ENCODE measurements around the gene SAPCD2. TPM values are rescaled to one million over a fixed set of nuclear protein-coding genes. Genes with fewer than 3 reads are reported as not detected.

SAPCD2 gene
- total RNA-seq, 1 experiment from 2014 or later, result 30.6 TPM

GRCh38 chr9:137080260-137081122, 10.1 kb upstream of the SAPCD2 start:
- TF ChIP-seq EZH2 (IDR thresholded peaks at IDR 0.05; ENCODE audit: borderline replicate concordance, low read depth, low read length, poor library complexity, severe bottlenecking) (no peak), CTCF (conservative IDR thresholded peaks at IDR 0.05; ENCODE audit: low read depth, low read length) (no peak)
- no peak overlapping the region for H3K27ac ChIP-seq (ENCODE audit: low read depth, low read length, poor library complexity, severe bottlenecking)
- peaks cover 20% of the 10 kb centered on the region for H3K4me1 ChIP-seq (ENCODE audit: insufficient read depth, low read length, poor library complexity, severe bottlenecking)
- no peak for DNase-seq (ENCODE audit: low spot score)
- intact Hi-C loops (cut with micrococcal nuclease; ENCODE audit: unreplicated experiment), result no loop called here
- no peaks in the 10 kb centered on the region for H3K9me3 ChIP-seq (ENCODE audit: low read depth, low read length, poor library complexity, severe bottlenecking)
- peaks cover 5% of the 10 kb centered on the region for H3K36me3 ChIP-seq (ENCODE audit: insufficient read depth, low read length, poor library complexity, severe bottlenecking)
- H3K27me3 ChIP-seq (replicated peaks; ENCODE audit: insufficient read depth, low read depth, low read length, poor library complexity), result no peaks in the 10 kb centered on the region
- POLR2A ChIA-PET (ENCODE audit: low non-redundant PET), result no interaction called here
- no peak overlapping the region for H3K4me3 ChIP-seq (ENCODE audit: low read depth, low read length, poor library complexity, severe bottlenecking)
- CTCF ChIA-PET, result no interaction called here
- no TSS peak for BruUV-seq (replicated peaks)

- DNase-seq (ENCODE audit: low spot score), result no peak
- Histone ChIP-seq H3K36me3 (ENCODE audit: insufficient read depth, low read length, poor library complexity, severe bottlenecking) (peaks cover 5% of the 10 kb centered on the region), H3K27ac (ENCODE audit: low read depth, low read length, poor library complexity, severe bottlenecking) (no peak overlapping the region), H3K27me3 (replicated peaks; ENCODE audit: insufficient read depth, low read depth, low read length, poor library complexity) (no peaks in the 10 kb centered on the region), H3K9me3 (ENCODE audit: low read depth, low read length, poor library complexity, severe bottlenecking) (no peaks in the 10 kb centered on the region), H3K4me3 (ENCODE audit: low read depth, low read length, poor library complexity, severe bottlenecking) (no peak overlapping the region), H3K4me1 (ENCODE audit: insufficient read depth, low read length, poor library complexity, severe bottlenecking) (peaks cover 15% of the 10 kb centered on the region)
- BruUV-seq (replicated peaks), result no TSS peak
- ChIA-PET POLR2A (ENCODE audit: low non-redundant PET) (no interaction called here), CTCF (interaction anchor here (0.9 kb wide), 1 partner anchor 30 kb away, joined by 3 read pairs; no protein-coding TSS in a partner anchor)
- intact Hi-C loops (cut with micrococcal nuclease; ENCODE audit: unreplicated experiment), result no loop called here
- TF ChIP-seq CTCF (conservative IDR thresholded peaks at IDR 0.05; ENCODE audit: low read depth, low read length), result no peak
- TF ChIP-seq EZH2 (IDR thresholded peaks at IDR 0.05; ENCODE audit: borderline replicate concordance, low read depth, low read length, poor library complexity, severe bottlenecking), result no peak
Measured at GRCh38 chr9:137079401-137079787, 9.0 kb upstream of the SAPCD2 start.

- no peak for DNase-seq (ENCODE audit: low spot score)
- Histone ChIP-seq H3K4me1 (ENCODE audit: insufficient read depth, low read length, poor library complexity, severe bottlenecking) (peaks cover 14% of the 10 kb centered on the region), H3K27me3 (replicated peaks; ENCODE audit: insufficient read depth, low read depth, low read length, poor library complexity) (no peaks in the 10 kb centered on the region), H3K27ac (ENCODE audit: low read depth, low read length, poor library complexity, severe bottlenecking) (no peak overlapping the region), H3K9me3 (ENCODE audit: low read depth, low read length, poor library complexity, severe bottlenecking) (no peaks in the 10 kb centered on the region), H3K4me3 (ENCODE audit: low read depth, low read length, poor library complexity, severe bottlenecking) (peak overlapping the region; percentile 59), H3K36me3 (ENCODE audit: insufficient read depth, low read length, poor library complexity, severe bottlenecking) (peaks cover 5% of the 10 kb centered on the region)
- intact Hi-C loops (cut with micrococcal nuclease; ENCODE audit: unreplicated experiment), result no loop called here
- CTCF ChIA-PET, result interaction anchor here (0.9 kb wide), 1 partner anchor 29 kb away, joined by 3 read pairs; no protein-coding TSS in a partner anchor
- POLR2A ChIA-PET (ENCODE audit: low non-redundant PET), result no interaction called here
- BruUV-seq (replicated peaks), result no TSS peak
- TF ChIP-seq CTCF (conservative IDR thresholded peaks at IDR 0.05; ENCODE audit: low read depth, low read length) (no peak), EZH2 (IDR thresholded peaks at IDR 0.05; ENCODE audit: borderline replicate concordance, low read depth, low read length, poor library complexity, severe bottlenecking) (no peak)
Measured at GRCh38 chr9:137078701-137079400, 8.5 kb upstream of the SAPCD2 start.
